ENCODE data around the gene ZFAND6. TPM values are rescaled to one million over a fixed set of nuclear protein-coding genes. Genes with fewer than 3 reads are reported as not detected.
"Not testable (repeated sequence)": the region's sequence is repeated elsewhere in the genome, so short reads cannot be mapped to it uniquely, and the experiment has no call there.

ZFAND6 gene
- total RNA-seq, 4 donors from 2014 or later: 119 to 452 (median 172) TPM

GRCh38 chr15:80041494-80042253 is 17.8 kb upstream of the ZFAND6 start:
- Histone ChIP-seq H3K4me3 (no peak overlapping the region), H3K27me3 (no peaks in the 10 kb centered on the region), H3K4me1 (no peaks in the 10 kb centered on the region), H3K27ac (no peak overlapping the region), H3K36me3 (no peaks in the 10 kb centered on the region), H3K9me3 (no peaks in the 10 kb centered on the region)
- intact Hi-C loops (cut with DNase I; ENCODE audit: low total_unique reads): no loop called here
- DNase-seq: no peak
- TF ChIP-seq POLR2A (IDR thresholded peaks at IDR 0.05): no peak
- no peak for TF ChIP-seq CTCF (IDR thresholded peaks at IDR 0.05)

- no peak for TF ChIP-seq CTCF (IDR thresholded peaks at IDR 0.05)
- no peak for TF ChIP-seq POLR2A (IDR thresholded peaks at IDR 0.05)
Measured at GRCh38 chr15:80042568-80042967, 16.9 kb upstream of the ZFAND6 start.

GRCh38 chr15:80045219-80045618 is 14.3 kb upstream of the ZFAND6 start:
- H3K27me3 ChIP-seq; H3K27ac ChIP-seq; intact Hi-C loops (cut with DNase I; ENCODE audit: low total_unique reads); H3K36me3 ChIP-seq; DNase-seq; H3K4me1 ChIP-seq; H3K4me3 ChIP-seq; H3K9me3 ChIP-seq: not testable (repeated sequence)

More at GRCh38 chr15:80042568-80042967, 16.9 kb upstream of the ZFAND6 start:
- no peak overlapping the region for H3K27ac ChIP-seq
- no peaks in the 10 kb centered on the region for H3K9me3 ChIP-seq
- H3K4me3 ChIP-seq: no peak overlapping the region
- H3K4me1 ChIP-seq: no peaks in the 10 kb centered on the region
- H3K27me3 ChIP-seq: no peaks in the 10 kb centered on the region
- H3K36me3 ChIP-seq: no peaks in the 10 kb centered on the region
- DNase-seq: no peak
- intact Hi-C loops (cut with DNase I; ENCODE audit: low total_unique reads): no loop called here

- no peaks in the 10 kb centered on the region for H3K4me1 ChIP-seq
- no peaks in the 10 kb centered on the region for H3K36me3 ChIP-seq
- no peaks in the 10 kb centered on the region for H3K9me3 ChIP-seq
- TF ChIP-seq CTCF (IDR thresholded peaks at IDR 0.05) (no peak), POLR2A (IDR thresholded peaks at IDR 0.05) (no peak)
- intact Hi-C loops (cut with DNase I; ENCODE audit: low total_unique reads): no loop called here
- H3K27me3 ChIP-seq: no peaks in the 10 kb centered on the region
- no peak for DNase-seq
- no peak overlapping the region for H3K4me3 ChIP-seq
- no peak overlapping the region for H3K27ac ChIP-seq
Measured at GRCh38 chr15:80049046-80049445, 10.4 kb upstream of the ZFAND6 start.

GRCh38 chr15:80052597-80053304 is 6.7 kb upstream of the ZFAND6 start:
- Histone ChIP-seq H3K9me3 (no peaks in the 10 kb centered on the region), H3K27me3 (no peaks in the 10 kb centered on the region), H3K27ac (no peak overlapping the region), H3K4me3 (no peak overlapping the region), H3K36me3 (no peaks in the 10 kb centered on the region), H3K4me1 (no peaks in the 10 kb centered on the region)
- intact Hi-C loops (cut with DNase I; ENCODE audit: low total_unique reads): no loop called here
- no peak for DNase-seq
- TF ChIP-seq POLR2A (IDR thresholded peaks at IDR 0.05): no peak
- TF ChIP-seq CTCF (IDR thresholded peaks at IDR 0.05): no peak
